Heart left ventricle (tissue), 13 donors: ENCODE measurements around the gene SLC22A2.

Experiments
- CTCF ChIP-seq, 12 donors: fragments of 200-600 bp; sonication (generic) in 4 of 12; IDR thresholded peaks; one replicate each; pipeline versions ENCODE4 v1.5.0 to v1.8.0; 2018 to 2022; ENCODE audit warnings: antibody characterized with exemption in 12 of 12, mild to moderate bottlenecking in 5 of 12
- POLR2A ChIP-seq, 2 donors: fragments of 450-650 bp; IDR thresholded peaks; one replicate each; pipeline ENCODE4 v1.6.1; 2017; ENCODE audit warnings: antibody characterized with exemption in 2 of 2, mild to moderate bottlenecking in 2 of 2, moderate library complexity in 2 of 2
- donor health status: ischemic (EF 13 %, LVEDD 7.1; RV severe dilation, severe dysfunction).
- donor health status: DM: no; HTN: yes; CAD: no.
- donor health status: DM: no; HTN: no; CAD: no.
- donor health status: ischemic (EF 25% LVEDD 6.9; RV normal size, moderate dysfunction).
- donor health status: ischemic (EF 25% LVEDD 5.7; RV mildly dilated, moderate dysfunction).
- donor health status: ischemic (EF 35%, LVEDD 5.7; RV mildly dilated, moderate dysfunction).
- donor health status: nonischemic (EF 11% LVEDD 7.7; RV severe dilation, severe dysfunction).
- donor health status: DM: yes; HTN: yes; CAD: no.
- donor health status: PGD.
- donor health status: ischemic (EF 29% LVEDD 5.4; RV normal size, mild dysfunction).
- donor health status: nonischemic (EF 23%, LVEDD 6.1; RV moderate dilation, normal function).

- TF ChIP-seq POLR2A (IDR thresholded peaks at IDR 0.05) (no peak), CTCF (IDR thresholded peaks at IDR 0.05) (no peak)
Measured at GRCh38 chr6:160202411-160202810, 56.2 kb downstream of the SLC22A2 start.
